ENCODE measurements around the gene CLIC1.
A peak's percentile ranks its signal among the peaks of the same experiment; 100 is the strongest.

CLIC1 gene

GRCh38 chr6:31737991-31738979, 2.0 kb upstream of the CLIC1 start:
- DNase-seq (ENCODE audit: low spot score), result peak; percentile 91

GRCh38 chr6:31737315-31737990, 1.1 kb upstream of the CLIC1 start:
- DNase-seq (ENCODE audit: low spot score), result no peak

- no peak for DNase-seq (ENCODE audit: low spot score)
Measured at GRCh38 chr6:31736768-31737314, 511 bp upstream of the CLIC1 start.

GRCh38 chr6:31734821-31735406, 1.4 kb downstream of the CLIC1 start:
- peak; percentile 91 for DNase-seq (ENCODE audit: low spot score)

GRCh38 chr6:31734247-31734820, 2.0 kb downstream of the CLIC1 start:
- no peak for DNase-seq (ENCODE audit: low spot score)

GRCh38 chr6:31733734-31734133, 2.6 kb downstream of the CLIC1 start:
- no peak for DNase-seq (ENCODE audit: low spot score)

GRCh38 chr6:31732029-31732428, 4.3 kb downstream of the CLIC1 start:
- no peak for DNase-seq (ENCODE audit: low spot score)

- DNase-seq (ENCODE audit: low spot score), result no peak
Measured at GRCh38 chr6:31730631-31731086, 5.7 kb downstream of the CLIC1 start.

GRCh38 chr6:31729979-31730630, 6.2 kb downstream of the CLIC1 start:
- peak; percentile 88 for DNase-seq (ENCODE audit: low spot score)

GRCh38 chr6:31729515-31729978, 6.8 kb downstream of the CLIC1 start:
- DNase-seq (ENCODE audit: low spot score), result peak; percentile 87

GRCh38 chr6:31728767-31729514, 7.4 kb downstream of the CLIC1 start, which contains the start of gene DDAH2:
Gene DDAH2 (minus strand): TSS chr6:31729299. CDS start chr6:31729161, 138 bp downstream.
- no peak for DNase-seq (ENCODE audit: low spot score)

GRCh38 chr6:31727717-31728671, 8.3 kb downstream of the CLIC1 start:
- no peak for DNase-seq (ENCODE audit: low spot score)

- no peak for DNase-seq (ENCODE audit: low spot score)
Measured at GRCh38 chr6:31727034-31727716, 9.2 kb downstream of the CLIC1 start.

GRCh38 chr6:31725502-31726350, 10.6 kb downstream of the CLIC1 start:
- DNase-seq (ENCODE audit: low spot score), result no peak

- no peak for DNase-seq (ENCODE audit: low spot score)
Measured at GRCh38 chr6:31723980-31724691, 12.2 kb downstream of the CLIC1 start.

- DNase-seq (ENCODE audit: low spot score), result no peak
Measured at GRCh38 chr6:31723245-31723979, 12.9 kb downstream of the CLIC1 start, which contains the start of gene MPIG6B. Gene MPIG6B (plus strand): TSS chr6:31723373. CDS start chr6:31723384, 11 bp downstream.

Data from kidney tubule cell (primary cell).